Measurements from ENCODE around the gene SIAH1.

GRCh38 chr16:48347980-48348379 lies 37.2 kb downstream of the SIAH1 start:
- TF ChIP-seq GATA2 (IDR thresholded peaks at IDR 0.05; ENCODE audit: low read depth, low read length) = no peak
- no peak for TF ChIP-seq GATA3 (IDR thresholded peaks at IDR 0.05; ENCODE audit: low read depth, low read length)

Data from SH-SY5Y (cell line).